GM19023 (cell line): Measurements from ENCODE around the gene MRPS10.

Experiments
- ATAC-seq: cut with Tn5 transposase; IDR thresholded peaks from one replicate; pipeline ENCODE4 v1.9.1; 2021; ENCODE audit warnings: mild to moderate bottlenecking, moderate library complexity; ENCODE audit not compliant: unreplicated experiment

MRPS10 gene

GRCh38 chr6:42217519-42218367 lies at the start of gene MRPS10:
Gene MRPS10 (minus strand): TSS chr6:42217861. CDS start chr6:42217849, 12 bp downstream.
- ATAC-seq = peak; percentile 92

GRCh38 chr6:42266538-42266937 lies 48.9 kb upstream of the MRPS10 start:
- no peak for ATAC-seq

DNA sequence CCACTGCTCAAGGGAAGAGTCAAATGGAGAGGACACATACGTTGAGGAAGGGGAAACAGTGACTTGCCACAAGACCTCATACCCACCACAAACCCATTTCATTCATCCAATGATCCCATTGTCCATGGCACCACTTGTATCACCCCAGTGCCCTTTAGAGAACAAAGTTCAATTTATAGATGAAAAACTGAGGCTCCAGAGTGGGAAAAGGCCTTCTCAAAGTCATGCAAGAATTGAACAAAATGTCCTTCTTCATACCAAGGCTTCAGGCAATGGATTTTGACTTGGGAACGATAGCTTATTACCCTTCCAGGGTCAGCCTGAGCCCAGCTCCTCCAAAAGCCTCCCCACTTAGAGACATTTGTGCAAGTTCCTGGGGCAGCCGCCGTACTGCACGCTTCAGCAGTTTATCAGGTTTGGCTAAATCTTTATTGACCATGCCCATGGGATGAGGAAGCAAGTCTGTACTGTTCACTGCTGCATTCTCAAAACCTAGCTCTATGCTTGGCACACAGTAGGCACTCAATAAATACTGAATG lies 47.3 kb upstream of the MRPS10 start:
- no peak for ATAC-seq

DNA sequence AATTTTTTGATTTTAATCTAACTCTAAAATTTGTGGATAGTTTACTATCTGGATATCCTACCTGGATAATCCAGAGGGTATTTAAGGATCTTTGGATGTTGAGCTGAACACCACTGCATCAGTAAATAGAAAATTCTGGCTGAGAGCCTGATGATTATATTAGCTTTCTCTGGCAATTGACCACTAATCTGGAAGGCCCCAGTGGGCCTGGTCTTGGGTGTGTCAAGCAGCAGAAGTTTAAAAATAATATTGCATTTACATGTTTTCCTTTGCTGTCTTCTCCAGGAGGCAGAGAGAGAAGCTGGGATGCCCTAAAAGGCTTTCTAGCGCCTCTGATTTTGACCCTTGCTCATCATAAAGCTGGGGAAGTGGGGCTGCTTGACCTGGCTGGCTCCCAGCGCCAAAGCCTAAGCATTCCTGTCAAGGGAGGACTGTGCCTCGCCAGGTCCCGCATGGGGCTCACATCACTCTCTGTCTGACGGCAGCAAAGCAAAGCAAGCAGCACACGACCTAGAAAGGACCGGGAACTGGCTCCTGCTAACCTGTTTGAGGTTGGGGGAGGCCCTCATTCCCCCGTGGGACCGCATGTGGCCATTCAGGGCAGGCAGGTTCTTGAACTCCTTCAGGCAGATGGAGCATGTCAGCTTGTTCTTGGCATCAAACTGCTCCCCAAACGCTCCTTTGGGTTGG lies 46.6 kb upstream of the MRPS10 start:
- ATAC-seq = no peak

DNA sequence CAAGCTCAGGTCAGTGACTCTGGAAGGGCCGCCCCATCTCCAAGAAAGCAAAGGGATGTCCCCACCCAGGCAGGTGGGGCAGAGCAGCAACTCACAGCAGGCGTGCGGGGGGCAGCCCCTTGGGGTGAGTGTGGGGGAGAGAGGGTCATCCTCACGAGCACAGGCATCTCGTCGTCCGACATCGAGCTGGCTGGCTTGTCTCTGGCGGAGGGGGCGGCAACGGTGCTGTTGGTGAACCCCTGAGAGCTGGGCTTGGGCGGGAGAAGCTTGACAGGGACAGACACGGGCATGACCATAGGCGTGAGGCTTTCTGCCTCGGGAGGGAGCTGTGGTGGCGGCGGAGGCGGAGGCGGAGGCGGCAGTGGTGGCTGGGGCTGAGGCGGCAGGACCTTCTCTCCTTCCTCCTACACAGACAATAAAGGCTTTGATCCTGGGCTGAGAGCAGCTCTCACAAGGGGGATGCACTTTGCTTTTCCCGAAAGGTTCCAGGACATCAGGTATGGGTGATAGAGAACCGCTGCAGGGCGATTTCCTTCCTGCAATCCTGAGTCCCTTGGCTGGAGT lies 45.6 kb upstream of the MRPS10 start:
- no peak for ATAC-seq

GRCh38 chr6:42260972-42261371 lies 43.3 kb upstream of the MRPS10 start:
- no peak for ATAC-seq

GRCh38 chr6:42260396-42260888 lies 42.8 kb upstream of the MRPS10 start:
- ATAC-seq = no peak

DNA sequence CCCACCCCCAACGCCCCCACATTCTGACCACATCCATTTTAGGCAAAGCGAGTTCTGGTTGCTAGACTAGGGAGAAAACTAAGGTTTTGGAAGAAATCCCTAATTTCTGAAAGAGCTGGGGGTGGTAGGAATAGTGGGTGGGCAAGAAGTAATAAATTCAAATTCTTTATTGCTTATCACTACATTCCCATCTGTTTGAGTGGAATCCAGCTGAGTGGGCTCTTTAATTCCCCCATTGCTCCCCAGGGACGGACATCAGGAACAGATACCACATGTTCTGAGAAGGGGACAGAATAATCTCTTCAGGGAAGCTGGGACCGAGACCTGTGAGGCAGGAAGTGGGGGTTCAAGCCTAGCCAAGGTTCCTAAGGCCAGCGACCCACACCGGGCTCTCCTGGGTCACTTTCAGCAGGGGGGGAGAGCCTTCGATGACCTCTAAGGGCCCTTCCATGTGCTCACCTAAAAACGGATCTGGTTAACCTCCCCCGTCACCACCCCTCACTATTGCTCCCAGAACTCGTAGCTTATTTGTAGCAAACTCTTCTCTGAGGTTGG lies 42.3 kb upstream of the MRPS10 start:
- no peak for ATAC-seq

- no peak for ATAC-seq
These were observed 41.6 kb upstream of the MRPS10 start for GRCh38 chr6:42259286-42259685.

DNA sequence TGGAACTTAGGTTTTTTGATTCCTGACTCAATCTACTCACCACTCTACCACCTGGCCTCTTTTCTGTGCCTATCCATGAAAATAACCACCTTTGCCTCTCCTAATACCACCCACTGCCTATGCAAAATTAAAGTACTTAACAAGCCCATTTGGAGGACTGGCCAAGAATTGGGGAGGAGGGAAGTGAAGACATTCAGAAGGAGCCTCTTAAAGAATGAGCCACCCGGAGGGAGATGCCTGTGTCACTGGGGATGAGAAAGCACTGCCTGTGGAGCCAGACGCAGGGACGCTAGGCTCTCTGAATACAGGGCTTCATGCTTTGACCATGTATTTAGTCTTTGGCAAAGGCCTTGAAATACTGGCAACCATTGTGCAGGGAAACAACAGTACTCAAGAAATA lies 40.0 kb upstream of the MRPS10 start:
- ATAC-seq = no peak

GRCh38 chr6:42257063-42257462 lies 39.4 kb upstream of the MRPS10 start:
- ATAC-seq = no peak

DNA sequence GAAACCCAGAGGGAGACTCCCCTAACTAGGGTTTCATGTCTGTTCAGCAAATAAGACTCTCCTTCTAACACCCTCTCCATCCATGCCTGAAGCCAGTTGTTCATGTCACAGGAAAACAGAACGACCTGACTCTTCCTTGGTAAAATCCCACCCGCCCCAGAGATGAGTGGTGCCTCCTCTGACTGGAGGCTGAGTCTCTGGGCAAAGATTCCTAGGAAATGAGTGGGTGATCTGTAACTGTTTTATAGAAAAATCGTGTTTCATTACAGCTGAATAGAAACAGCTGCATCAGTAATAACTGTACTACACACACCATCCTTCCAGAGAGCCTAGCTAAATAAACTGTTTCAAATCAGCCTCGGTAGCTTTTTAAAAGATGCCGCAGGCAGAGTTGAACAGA lies 37.4 kb upstream of the MRPS10 start:
- no peak for ATAC-seq

DNA sequence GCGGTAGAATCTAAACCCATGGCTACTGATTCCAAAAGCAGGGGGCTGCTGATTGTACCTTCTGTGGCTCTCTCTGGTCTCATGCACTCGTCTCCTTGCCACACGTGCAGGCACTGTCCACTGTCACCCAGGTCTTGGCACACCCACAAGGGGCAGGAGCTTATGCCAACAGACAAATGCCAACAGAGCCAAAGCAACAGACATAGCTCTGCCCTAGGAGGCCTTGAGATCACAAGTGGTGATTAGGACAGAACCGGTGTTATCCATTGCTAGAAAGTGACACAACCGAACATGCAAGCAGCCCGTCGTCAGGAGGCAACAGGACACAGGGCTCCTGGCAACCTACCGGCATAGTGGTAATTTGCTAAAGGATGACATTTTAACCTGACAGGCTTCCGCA lies 36.8 kb upstream of the MRPS10 start:
- no peak for ATAC-seq

GRCh38 chr6:42251911-42252637 lies 34.4 kb upstream of the MRPS10 start:
- ATAC-seq = no peak

DNA sequence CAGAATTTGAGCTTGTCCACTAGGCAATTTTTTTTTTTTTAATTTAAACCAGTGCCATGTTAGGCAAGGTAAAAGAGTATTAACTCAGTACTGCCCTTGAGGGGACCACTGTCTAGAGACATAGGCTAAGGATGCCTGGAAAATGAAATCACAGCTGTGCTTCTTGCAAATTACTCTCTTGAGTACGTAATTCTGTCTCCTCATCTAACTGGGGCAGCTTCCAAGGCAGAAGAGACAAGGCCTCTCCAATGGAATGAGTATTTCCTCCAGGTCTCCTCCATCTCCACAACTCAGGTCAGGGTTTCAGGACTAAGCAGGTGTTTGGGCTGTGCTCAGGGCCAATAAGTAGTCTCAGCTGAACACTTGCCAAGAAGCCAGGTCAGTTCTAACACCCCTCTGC lies 33.8 kb upstream of the MRPS10 start:
- no peak for ATAC-seq

- no peak for ATAC-seq
These were observed 32.7 kb upstream of the MRPS10 start for GRCh38 chr6:42250274-42250931.

GRCh38 chr6:42249279-42249678 lies 31.6 kb upstream of the MRPS10 start:
- ATAC-seq = no peak

- ATAC-seq = no peak
These were observed 25.4 kb upstream of the MRPS10 start for GRCh38 chr6:42243046-42243445.

GRCh38 chr6:42241915-42242314 lies 24.3 kb upstream of the MRPS10 start:
- no peak for ATAC-seq

- ATAC-seq = no peak
These were observed 22.2 kb upstream of the MRPS10 start for GRCh38 chr6:42239736-42240375.
